Testis (tissue), 3 donors: ENCODE measurements around the gene RALB. TPM values are rescaled to one million over a fixed set of nuclear protein-coding genes. Genes with fewer than 3 reads are reported as not detected.

Experiments used
- DNase-seq: peaks from one replicate; pipeline ENCODE4 v3.0.0-alpha.2; 2019
- H3K27ac ChIP-seq, 2 donors: fragments of 200-600 bp; sonication (generic); one replicate each; pipeline ENCODE4 v1.5.1; 2019
- H3K27me3 ChIP-seq: fragments of 200-600 bp; sonication (generic); one replicate; pipeline ENCODE4 v1.5.1; 2019
- H3K36me3 ChIP-seq: fragments of 200-600 bp; sonication (generic); one replicate; pipeline ENCODE4 v1.5.1; 2017; ENCODE audit warnings: low read depth; ENCODE audit errors: missing control alignments
- H3K4me1 ChIP-seq: fragments of 200-600 bp; sonication (generic); one replicate; pipeline ENCODE4 v1.5.1; 2019
- H3K4me3 ChIP-seq, 2 donors: fragments of 200-600 bp; sonication (generic); one replicate each; pipeline ENCODE4 v1.5.1; 2017 to 2019
- H3K9me3 ChIP-seq: fragments of 200-600 bp; sonication (generic); one replicate; pipeline ENCODE4 v1.5.1; 2017
- CTCF ChIP-seq, 3 experiments: fragments of 450-650 bp in 2 of 3; fragments of 200-600 bp in 1 of 3; sonication (generic) in 1 of 3; IDR thresholded peaks; one replicate each; pipeline ENCODE4 v1.5.1; 2016 to 2019; ENCODE audit warnings: antibody characterized with exemption in 3 of 3, mild to moderate bottlenecking in 2 of 3, moderate library complexity in 1 of 3
- POLR2A ChIP-seq: fragments of 450-650 bp; IDR thresholded peaks from one replicate; pipeline ENCODE4 v1.6.1; 2017; ENCODE audit warnings: antibody characterized with exemption, mild to moderate bottlenecking, moderate library complexity
- WGBS, 2 donors: methylation state at CpG; one replicate each; pipeline ENCODE4 v1.1.5; 2018; 5-methylcytosine and 5-hydroxymethylcytosine counted together
- intact Hi-C: fragments of 100-400 bp; cut with DNase I; formaldehyde crosslinking; loops from one replicate; pipeline ENCODE4 v1.15.1; 2023; ENCODE audit warnings: low total_unique reads
- polyA plus RNA-seq: library from polyadenylated mRNA; stranded (reverse); fragments of 350-450 nt; fragmentation: Illumina TruSeq; extraction: RNeasy Lipid Tissue Mini Kit (QIAGEN cat#74804); gene quantifications from one replicate; pipeline ENCODE4 v1.2.3, GENCODE V29; 2014; ENCODE audit warnings: low read depth, low replicate concordance; ENCODE audit not compliant: insufficient read depth
- total RNA-seq, 2 donors: library from RNA; depleted of rRNA; stranded (reverse); fragments of >200 nt; gene quantifications; one replicate each; pipeline ENCODE4 v1.2.3, GENCODE V29; 2016

The RALB gene
- total and polyA plus RNA-seq, 3 donors from 2014 or later = 69.9 to 91.6 (median 88.7) TPM

- intact Hi-C loops = no loop called here
- Histone ChIP-seq H3K27me3 (no peaks in the 10 kb centered on the region), H3K4me3 (no peak overlapping the region), H3K27ac (no peak overlapping the region), H3K4me1 (peaks cover 14% of the 10 kb centered on the region), H3K36me3 (no peaks in the 10 kb centered on the region), H3K9me3 (no peaks in the 10 kb centered on the region)
- WGBS, 2 donors = 83 to 92% methylated on average over 14 of the region's 14 CpGs
- no peak for TF ChIP-seq POLR2A
- no peak for TF ChIP-seq CTCF (IDR thresholded peaks at IDR 0.05)
- no peak for DNase-seq
Measured at GRCh38 chr2:120289221-120289906, 36.7 kb downstream of the RALB start.

- intact Hi-C loops = no loop called here
- TF ChIP-seq CTCF (IDR thresholded peaks at IDR 0.05) = no peak
- Histone ChIP-seq H3K27me3 (no peaks in the 10 kb centered on the region), H3K4me3 (no peak overlapping the region), H3K27ac (no peak overlapping the region), H3K36me3 (no peaks in the 10 kb centered on the region), H3K9me3 (no peaks in the 10 kb centered on the region), H3K4me1 (peaks cover 14% of the 10 kb centered on the region)
- no peak for DNase-seq
- WGBS, 2 donors = 49 to 65% methylated on average over 2 of the region's 2 CpGs
Measured at GRCh38 chr2:120290737-120291136, 38.1 kb downstream of the RALB start.

GRCh38 chr2:120291401-120292311 is 39.0 kb downstream of the RALB start:
- no peak for TF ChIP-seq POLR2A
- no peak for TF ChIP-seq CTCF (IDR thresholded peaks at IDR 0.05)
- intact Hi-C loops = no loop called here
- Histone ChIP-seq H3K4me3 (no peak overlapping the region), H3K4me1 (peaks cover 14% of the 10 kb centered on the region), H3K27ac (peak overlapping the region in 1 of 2 donors; percentile 2), H3K9me3 (no peaks in the 10 kb centered on the region), H3K27me3 (no peaks in the 10 kb centered on the region), H3K36me3 (no peaks in the 10 kb centered on the region)
- peak; percentile 71 for DNase-seq
- WGBS, 2 donors = 59 to 71% methylated on average over 4 of the region's 4 CpGs

- intact Hi-C loops = no loop called here
- H3K27me3 ChIP-seq = no peaks in the 10 kb centered on the region
- 76 to 78% methylated on average over 5 of the region's 5 CpGs for WGBS, 2 donors
- H3K4me3 ChIP-seq = no peak overlapping the region
- no peaks in the 10 kb centered on the region for H3K36me3 ChIP-seq
- no peak for TF ChIP-seq CTCF (IDR thresholded peaks at IDR 0.05)
- TF ChIP-seq POLR2A = no peak
- DNase-seq = no peak
- H3K4me1 ChIP-seq = peaks cover 14% of the 10 kb centered on the region
- no peaks in the 10 kb centered on the region for H3K9me3 ChIP-seq
- peak overlapping the region; percentile 28 to 55 for H3K27ac ChIP-seq
Measured at GRCh38 chr2:120293096-120294007, 40.7 kb downstream of the RALB start.
